HG03095 (cell line): ENCODE measurements around the gene NIBAN1.
"Not testable (repeated sequence)": the region's sequence is repeated elsewhere in the genome, so short reads cannot be mapped to it uniquely, and the experiment has no call there.

Source experiments
- ATAC-seq: cut with Tn5 transposase; IDR thresholded peaks from one replicate; pipeline ENCODE4 v1.9.1; 2021; ENCODE audit warnings: moderate library complexity; ENCODE audit not compliant: unreplicated experiment

NIBAN1 gene, protein sequence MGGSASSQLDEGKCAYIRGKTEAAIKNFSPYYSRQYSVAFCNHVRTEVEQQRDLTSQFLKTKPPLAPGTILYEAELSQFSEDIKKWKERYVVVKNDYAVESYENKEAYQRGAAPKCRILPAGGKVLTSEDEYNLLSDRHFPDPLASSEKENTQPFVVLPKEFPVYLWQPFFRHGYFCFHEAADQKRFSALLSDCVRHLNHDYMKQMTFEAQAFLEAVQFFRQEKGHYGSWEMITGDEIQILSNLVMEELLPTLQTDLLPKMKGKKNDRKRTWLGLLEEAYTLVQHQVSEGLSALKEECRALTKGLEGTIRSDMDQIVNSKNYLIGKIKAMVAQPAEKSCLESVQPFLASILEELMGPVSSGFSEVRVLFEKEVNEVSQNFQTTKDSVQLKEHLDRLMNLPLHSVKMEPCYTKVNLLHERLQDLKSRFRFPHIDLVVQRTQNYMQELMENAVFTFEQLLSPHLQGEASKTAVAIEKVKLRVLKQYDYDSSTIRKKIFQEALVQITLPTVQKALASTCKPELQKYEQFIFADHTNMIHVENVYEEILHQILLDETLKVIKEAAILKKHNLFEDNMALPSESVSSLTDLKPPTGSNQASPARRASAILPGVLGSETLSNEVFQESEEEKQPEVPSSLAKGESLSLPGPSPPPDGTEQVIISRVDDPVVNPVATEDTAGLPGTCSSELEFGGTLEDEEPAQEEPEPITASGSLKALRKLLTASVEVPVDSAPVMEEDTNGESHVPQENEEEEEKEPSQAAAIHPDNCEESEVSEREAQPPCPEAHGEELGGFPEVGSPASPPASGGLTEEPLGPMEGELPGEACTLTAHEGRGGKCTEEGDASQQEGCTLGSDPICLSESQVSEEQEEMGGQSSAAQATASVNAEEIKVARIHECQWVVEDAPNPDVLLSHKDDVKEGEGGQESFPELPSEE

DNA sequence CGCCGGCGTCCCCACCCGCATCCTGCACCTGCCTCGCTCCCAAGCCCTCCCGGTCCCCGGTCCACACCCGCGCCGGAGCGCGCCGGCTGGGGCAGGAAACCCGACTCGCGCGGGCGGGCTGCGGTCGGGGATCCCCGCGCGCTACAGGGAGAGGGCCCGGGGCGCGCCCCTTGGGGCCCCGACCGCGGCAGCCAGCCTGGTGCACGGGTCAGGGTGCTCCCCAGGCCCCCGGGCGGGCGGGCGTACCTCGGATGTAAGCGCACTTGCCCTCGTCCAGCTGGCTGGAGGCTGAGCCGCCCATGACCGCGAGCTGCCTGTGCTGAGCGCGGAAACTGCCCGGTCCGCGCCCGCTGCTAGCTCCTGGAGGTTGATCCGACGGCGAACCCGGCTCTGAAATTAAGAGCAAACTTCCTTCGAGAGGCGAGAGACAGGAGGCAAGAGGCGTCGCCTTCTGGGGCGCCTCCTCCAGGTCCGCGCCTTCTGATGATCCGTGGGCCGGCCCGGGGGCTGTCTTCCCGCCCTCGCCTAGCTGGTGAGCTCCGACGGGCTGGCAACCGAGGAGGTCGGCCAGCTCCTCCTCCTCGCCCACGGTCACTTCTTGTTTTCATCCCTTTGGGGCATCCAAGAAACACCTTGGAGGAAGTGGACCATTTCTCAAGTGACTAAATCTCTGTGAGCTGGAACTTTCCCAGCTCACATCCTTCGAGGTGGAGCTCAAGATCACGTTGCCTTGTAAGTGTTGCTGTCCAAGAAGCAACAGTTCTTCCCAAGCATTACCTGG lies at the start of gene NIBAN1:
TSS of gene NIBAN1 (minus strand) at position 453 of the 781 bp plus-strand sequence. CDS start at position 301, 152 bp downstream.
- peak; percentile 54 for ATAC-seq

DNA sequence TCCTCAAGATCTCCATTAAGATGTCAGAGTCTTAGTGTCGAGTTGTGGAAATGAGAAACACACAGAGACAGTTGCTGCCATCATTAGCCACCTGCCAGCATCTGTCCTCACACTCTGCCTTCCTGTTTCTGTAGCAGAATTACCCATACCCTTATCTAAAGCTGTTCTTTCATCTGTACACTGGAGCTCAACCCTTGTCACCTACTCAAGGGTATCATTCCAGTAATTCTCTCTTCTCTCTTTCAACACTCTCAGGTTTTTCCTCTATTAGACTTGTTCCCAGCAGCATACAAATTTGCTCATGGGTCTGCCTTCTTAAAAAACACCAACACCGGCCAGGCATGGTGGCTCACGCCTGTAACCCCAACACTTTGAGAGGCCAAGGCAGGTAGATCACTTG lies 43.7 kb upstream of the NIBAN1 start:
- no peak for ATAC-seq

- no peak for ATAC-seq
Observed at GRCh38 chr1:185017338-185017737, 43.0 kb upstream of the NIBAN1 start.

- no peak for ATAC-seq
Observed at GRCh38 chr1:185016880-185017279, 42.6 kb upstream of the NIBAN1 start.

DNA sequence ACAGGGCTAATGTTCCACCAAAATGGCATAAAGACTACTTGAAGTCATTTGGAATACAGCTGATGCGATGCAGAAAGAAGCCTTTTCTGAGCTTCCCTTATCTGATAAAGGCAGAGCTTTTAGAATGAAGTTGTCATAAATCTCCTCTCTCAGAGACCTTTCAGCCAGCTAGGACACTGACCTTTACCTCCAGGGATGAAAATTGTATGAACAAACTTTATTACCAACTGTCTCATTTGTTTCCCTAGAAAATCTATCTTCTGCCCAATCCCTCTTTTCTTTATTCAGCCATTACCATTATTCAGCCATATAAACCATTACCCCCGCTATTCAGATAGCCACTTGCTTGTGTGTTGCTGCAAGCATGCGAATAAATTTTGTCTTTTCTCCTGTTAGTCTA lies 41.3 kb upstream of the NIBAN1 start:
- no peak for ATAC-seq

DNA sequence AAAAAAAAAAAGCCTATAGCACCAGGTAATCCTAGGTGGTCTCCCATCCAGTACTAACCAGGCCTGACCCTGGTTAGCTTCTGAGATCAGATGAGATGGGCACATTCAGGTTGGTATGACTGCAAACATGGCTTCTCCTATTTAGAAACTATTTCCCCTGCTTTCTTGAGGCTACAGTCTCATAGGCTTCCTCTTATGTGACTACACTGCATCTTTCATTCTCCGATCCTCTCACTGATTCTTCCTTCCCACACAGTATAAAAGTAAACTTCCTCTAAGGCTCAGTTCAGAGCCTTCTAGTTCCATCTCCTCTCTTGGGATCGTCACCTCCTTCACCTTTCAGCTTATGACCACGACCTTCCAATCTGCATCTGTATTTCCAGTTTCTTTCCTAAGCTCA lies 40.6 kb upstream of the NIBAN1 start:
- ATAC-seq, result no peak

DNA sequence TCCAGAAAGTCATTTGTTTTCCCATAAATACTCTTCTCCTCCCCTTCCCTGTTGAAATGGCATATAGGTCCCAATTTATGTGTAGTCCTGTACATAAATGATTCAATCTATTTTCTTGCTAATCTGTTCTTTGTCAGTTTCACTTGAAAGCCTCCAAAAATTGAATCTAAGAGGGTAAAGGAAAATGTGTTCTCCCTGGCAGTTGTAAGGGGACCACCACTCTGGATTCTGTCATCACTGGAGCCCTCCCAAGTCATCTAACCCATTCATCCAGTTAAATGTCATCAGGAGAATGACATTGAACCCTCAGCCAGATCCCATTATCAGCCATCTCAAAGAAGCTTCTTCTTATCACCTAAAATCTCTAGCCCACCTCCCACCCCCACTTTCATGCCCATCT lies 36.1 kb upstream of the NIBAN1 start:
- no peak for ATAC-seq

DNA sequence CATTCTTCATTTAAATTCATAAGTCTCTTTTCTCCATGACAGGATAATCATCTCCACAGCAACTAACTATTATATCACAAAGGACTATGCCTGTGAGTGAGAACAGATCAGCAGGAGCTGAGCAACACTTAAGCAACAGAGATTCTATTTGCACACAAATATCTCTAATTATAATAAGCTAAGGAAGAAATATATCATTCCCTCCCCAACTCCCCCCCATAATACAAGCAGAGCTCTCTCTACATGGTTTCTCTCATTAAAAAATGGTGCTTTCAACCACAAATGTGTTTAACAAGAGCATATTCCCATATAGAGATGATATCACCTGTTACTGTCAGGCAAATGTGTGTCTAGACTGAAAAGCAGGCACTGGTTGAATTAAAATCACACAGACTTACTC lies 34.5 kb upstream of the NIBAN1 start:
- ATAC-seq, result no peak

DNA sequence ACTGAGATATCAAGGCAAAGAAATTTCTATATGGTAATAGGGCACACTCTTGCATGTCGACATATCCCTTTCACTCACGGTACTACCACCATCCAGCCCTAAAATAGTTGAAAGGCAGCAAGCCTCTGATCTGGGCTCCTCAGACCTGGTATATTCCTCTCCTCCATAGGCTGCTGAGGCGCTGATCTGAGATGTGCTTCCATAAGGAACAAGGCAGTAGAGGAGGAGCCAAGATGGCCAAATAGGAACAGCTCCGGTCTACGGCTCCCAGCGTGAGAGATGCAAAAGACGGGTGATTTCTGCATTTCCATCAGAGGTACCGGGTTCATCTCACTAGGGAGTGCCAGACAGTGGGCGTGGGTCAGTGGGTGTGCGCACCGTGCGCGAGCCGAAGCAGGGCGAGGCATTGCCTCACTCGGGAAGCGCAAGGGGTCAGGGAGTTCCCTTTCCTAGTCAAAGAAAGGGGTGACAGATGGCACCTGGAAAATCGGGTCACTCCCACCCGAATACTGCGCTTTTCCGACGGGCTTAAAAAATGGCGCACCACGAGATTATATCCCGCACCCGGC lies 27.1 kb upstream of the NIBAN1 start:
- ATAC-seq, result not testable (repeated sequence)

DNA sequence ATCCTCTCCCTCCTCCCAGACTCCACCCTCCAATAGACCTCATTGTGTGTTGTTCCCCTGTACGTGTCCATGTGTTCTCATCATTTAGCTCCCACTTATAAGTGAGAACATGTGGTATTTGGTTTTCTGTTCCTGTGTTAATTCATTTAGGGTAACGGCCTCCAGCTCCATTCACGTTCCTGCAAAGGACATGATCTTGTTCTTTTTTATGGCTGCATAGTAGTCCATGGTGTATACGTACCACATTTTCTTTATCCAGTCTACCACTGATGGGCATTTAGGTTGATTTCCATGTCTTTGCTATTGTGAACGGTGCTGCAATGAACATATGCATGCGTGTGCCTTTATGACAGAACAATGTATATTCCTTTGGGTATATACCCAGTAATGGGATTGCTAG lies 25.7 kb upstream of the NIBAN1 start:
- not testable (repeated sequence) for ATAC-seq

DNA sequence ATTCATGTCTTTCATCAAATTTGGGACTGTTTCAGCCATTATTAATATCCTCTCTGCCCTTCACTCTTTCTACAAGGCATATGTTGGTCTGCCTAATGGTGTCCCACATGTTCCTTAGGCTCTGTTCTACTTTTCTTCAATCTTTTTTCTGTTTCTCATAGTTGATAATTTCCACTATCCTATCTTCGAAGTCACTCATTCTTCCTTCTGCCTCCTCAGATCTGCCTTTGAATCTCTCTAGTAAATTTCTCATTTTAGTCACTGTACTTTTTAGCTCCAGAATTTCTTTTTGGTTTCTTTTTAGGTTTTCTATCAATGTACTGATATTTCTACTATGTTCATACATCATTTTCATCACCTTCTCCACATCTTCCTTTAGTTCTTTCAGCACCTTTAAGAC lies 20.0 kb upstream of the NIBAN1 start:
- ATAC-seq, result no peak

GRCh38 chr1:184992271-184992670 lies 18.0 kb upstream of the NIBAN1 start:
- no peak for ATAC-seq

- ATAC-seq, result no peak
Observed at GRCh38 chr1:184990204-184990603, 15.9 kb upstream of the NIBAN1 start.

- no peak for ATAC-seq
Observed at GRCh38 chr1:184988506-184988905, 14.2 kb upstream of the NIBAN1 start.

- no peak for ATAC-seq
Observed at GRCh38 chr1:184987696-184988095, 13.4 kb upstream of the NIBAN1 start.

GRCh38 chr1:184986250-184986649 lies 11.9 kb upstream of the NIBAN1 start:
- no peak for ATAC-seq

DNA sequence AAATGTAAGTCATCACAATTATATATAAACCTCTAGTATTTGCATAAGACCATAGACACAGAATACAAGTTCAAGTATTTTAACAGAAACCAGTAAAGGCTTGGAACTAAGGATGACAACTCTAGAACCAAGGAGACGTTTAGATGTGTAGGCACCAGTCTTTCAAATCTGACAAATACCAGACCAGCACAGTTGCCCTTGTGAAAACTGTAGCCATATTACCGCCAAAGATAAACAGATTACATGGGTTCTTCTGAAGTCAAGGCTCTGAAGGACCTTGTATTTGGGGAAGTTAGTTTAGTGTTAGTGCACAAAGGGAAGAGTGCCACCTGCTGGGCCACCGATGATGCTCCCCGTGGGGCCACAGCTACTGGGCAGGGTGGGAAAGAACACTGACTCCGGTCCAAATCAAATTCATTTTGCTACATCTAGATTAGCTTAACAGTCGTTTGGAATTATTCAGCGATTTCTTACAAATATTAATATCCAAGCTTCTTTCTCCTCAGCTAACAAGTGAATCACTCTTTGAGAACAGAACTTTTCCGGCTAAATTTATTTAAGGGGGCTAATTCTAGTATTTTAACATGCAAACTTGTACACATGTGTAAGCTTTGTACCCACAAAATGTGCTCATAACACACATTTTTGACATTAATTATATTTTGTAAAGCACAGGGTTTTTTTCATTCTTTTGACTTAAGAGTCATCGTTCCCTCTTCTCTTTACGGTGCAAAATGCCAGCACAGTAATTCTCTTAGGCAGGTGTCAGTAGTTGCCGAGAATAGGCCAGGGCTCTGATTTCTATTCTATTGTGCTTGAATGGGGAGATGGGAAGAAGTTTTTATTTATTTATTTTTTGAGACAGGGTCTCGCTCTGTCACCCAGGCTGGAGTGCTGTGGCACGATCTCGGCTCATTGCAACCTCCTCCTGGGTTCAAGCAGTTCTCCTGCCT lies 8.0 kb upstream of the NIBAN1 start:
- ATAC-seq, result peak; percentile 99

DNA sequence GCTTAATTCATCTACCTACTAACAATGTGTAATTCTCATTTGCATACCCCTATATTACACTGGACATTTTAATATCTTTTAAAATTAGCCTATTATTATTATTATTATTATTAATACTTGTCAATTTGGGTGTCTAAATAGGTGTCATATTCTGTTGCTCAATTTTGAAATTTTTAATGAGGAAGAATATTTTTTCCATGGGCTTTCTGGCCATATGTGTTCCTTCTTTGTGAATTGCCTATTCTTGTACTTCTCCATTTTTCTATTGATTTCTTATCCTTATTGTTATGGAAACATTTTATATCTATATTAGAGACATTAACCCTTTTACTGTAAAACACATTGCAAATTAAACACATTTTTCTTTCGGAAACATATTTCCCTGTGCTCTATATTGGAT lies 6.4 kb upstream of the NIBAN1 start:
- ATAC-seq, result no peak

GRCh38 chr1:184975208-184975870 lies 1.0 kb upstream of the NIBAN1 start:
- no peak for ATAC-seq
